ENCODE measurements around the gene IAH1. TPM values are rescaled to one million over a fixed set of nuclear protein-coding genes. Genes with fewer than 3 reads are reported as not detected.

The IAH1 gene
- total and polyA plus RNA-seq, 9 of the 15 experiments (the other 6 are each of a cell fraction or from before 2014, with no cell fraction given): 0.04 to 19.3 (median 0.36) TPM; not detected in 3

DNA sequence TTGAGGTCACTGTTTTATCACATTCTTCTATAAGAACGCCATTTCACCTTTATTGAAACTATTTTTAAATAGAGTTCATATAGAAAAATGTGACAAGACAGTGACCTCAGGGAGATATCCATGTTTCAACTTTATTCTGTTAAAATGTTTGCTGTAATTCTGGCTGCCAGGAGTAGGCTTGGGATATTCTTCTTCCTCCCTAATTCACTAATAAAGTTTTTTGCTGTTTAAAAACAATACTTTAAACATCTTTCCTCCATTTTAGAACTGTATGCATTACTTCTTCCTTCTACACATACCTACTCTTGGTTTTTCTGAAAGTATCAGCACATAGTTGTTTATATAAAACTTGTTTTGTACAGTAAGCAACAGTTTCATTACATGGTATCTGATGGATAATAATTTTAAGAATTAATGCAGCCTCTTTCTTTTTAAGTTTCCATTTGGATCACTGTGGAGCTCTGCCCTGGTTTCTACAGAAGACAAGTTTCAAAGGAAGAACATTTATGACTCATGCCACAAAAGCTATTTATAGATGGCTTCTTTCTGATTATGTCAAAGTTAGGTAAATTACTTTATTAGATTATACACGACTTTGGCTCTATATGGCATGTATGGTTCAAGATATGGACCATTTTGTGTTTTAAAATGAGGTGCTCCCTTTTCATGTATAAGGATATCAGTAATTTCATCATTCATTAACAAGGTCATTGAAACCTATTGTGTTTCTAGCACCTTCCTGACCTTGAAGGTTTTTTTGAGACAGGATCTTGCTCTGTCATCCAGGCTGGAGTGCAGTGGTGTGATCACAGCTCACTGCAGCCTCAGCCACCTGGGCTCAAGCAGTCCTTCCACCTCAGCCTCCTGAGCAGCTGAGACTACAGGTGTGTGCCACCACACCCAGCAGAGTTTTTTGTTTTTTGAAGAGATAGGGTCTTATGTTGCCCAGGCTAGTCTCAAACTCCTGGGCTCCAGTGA lies 43.7 kb upstream of the IAH1 start (continued):
- peak; percentile 69 for TF ChIP-seq FOSL1 (tag; conservative IDR thresholded peaks at IDR 0.05)
- TF ChIP-seq, protein P1, sequence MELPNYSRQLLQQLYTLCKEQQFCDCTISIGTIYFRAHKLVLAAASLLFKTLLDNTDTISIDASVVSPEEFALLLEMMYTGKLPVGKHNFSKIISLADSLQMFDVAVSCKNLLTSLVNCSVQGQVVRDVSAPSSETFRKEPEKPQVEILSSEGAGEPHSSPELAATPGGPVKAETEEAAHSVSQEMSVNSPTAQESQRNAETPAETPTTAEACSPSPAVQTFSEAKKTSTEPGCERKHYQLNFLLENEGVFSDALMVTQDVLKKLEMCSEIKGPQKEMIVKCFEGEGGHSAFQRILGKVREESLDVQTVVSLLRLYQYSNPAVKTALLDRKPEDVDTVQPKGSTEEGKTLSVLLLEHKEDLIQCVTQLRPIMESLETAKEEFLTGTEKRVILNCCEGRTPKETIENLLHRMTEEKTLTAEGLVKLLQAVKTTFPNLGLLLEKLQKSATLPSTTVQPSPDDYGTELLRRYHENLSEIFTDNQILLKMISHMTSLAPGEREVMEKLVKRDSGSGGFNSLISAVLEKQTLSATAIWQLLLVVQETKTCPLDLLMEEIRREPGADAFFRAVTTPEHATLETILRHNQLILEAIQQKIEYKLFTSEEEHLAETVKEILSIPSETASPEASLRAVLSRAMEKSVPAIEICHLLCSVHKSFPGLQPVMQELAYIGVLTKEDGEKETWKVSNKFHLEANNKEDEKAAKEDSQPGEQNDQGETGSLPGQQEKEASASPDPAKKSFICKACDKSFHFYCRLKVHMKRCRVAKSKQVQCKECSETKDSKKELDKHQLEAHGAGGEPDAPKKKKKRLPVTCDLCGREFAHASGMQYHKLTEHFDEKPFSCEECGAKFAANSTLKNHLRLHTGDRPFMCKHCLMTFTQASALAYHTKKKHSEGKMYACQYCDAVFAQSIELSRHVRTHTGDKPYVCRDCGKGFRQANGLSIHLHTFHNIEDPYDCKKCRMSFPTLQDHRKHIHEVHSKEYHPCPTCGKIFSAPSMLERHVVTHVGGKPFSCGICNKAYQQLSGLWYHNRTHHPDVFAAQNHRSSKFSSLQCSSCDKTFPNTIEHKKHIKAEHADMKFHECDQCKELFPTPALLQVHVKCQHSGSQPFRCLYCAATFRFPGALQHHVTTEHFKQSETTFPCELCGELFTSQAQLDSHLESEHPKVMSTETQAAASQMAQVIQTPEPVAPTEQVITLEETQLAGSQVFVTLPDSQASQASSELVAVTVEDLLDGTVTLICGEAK (IDR thresholded peaks at IDR 0.05): peak; percentile 82
- TF ChIP-seq, protein P1 (CRISPR knock-in tag; IDR thresholded peaks at IDR 0.05): peak; percentile 57; the same call in 1 of the 2 replicates
- no peak for TF ChIP-seq SMARCA5 (IDR thresholded peaks at IDR 0.05)
- TF ChIP-seq ESRRA (IDR thresholded peaks at IDR 0.05; ENCODE audit: borderline replicate concordance, low read depth): 0 out of 2 replicates have a peak, but pooled peaks have one; percentile 32

All from K562 (cell line).